GM21381 (cell line): ENCODE data around the gene SERPINI2.
"Not testable (repeated sequence)": the region's sequence is repeated elsewhere in the genome, so short reads cannot be mapped to it uniquely, and the experiment has no call there.

ENCODE experiments used
- ATAC-seq: cut with Tn5 transposase; IDR thresholded peaks from one replicate; pipeline ENCODE4 v1.9.1; 2021; ENCODE audit warnings: mild to moderate bottlenecking, moderate library complexity; ENCODE audit not compliant: unreplicated experiment

SERPINI2 gene

DNA sequence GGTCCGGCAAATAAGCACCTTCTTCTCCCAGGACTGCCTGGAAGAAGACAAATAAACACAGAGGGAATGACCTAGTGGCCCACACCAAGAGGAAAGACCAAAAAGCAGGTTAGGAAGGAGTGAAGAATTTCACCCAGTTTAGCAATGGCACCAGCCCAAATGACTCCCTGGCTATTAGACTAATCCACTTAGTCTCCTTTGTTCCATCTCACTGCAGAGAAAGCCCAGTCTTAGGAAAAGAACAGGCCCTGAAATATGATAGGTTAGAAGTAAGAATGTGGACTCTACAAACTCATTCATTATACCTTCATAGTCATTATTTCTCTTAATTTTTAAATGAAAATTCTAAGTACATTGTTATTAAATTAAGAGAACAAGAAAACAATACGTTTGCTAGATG lies 23.2 kb downstream of the SERPINI2 start:
- ATAC-seq = no peak

DNA sequence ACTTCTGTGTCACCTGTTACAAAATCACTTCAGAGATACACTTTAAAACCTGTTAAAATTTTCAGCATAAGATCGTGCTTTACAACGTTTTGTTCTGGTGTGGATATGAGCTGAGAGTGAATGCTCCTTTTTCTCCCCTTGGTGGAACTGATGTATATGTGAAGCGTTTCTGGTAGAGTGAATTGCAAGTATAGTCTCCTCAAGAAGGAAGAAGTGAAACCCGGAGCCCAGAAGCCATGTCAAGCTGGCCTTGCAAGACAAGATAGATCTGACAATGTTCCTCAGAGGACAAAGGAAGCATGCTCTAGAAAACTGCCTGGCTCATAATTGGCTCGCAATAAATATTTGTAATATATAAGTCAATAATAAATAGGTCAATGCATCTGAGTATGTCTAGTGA lies 23.6 kb downstream of the SERPINI2 start:
- no peak for ATAC-seq

DNA sequence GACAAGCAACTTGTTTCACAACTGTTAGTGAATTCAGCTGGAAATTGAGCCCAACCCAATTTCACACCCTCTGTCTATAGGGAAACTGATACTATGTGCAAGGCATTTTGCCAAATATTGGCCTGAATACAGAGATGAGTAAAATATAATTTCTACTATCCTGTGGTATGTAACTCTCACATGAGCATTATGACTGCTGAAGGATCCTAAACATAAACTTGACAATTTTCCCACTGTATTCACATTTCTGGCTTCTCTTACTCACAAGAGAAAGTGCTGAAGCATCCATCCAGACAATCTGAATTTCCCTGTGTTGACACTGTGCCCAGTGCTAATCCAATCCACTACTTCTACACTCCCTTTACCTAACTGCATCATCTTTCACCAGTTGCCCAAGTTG lies 28.4 kb downstream of the SERPINI2 start:
- ATAC-seq = no peak

DNA sequence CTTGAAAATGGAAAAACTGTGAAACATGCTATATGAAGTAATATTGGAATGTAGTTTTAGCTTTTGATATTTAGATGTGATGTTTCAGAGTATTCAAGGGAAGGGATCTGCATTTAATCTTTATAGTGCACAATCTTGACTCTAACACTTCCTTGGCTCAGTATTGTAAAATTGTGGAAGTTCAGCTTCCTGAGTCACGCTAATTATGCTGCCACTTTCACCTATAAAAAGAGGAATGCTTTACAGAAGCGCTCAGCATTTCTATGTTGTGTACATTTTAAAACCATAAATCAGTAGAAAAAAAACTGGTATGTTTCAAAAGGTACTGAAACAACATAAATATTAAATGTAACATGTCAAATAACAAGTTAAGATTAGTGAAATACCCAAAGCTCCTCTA lies 32.6 kb downstream of the SERPINI2 start:
- ATAC-seq = no peak

DNA sequence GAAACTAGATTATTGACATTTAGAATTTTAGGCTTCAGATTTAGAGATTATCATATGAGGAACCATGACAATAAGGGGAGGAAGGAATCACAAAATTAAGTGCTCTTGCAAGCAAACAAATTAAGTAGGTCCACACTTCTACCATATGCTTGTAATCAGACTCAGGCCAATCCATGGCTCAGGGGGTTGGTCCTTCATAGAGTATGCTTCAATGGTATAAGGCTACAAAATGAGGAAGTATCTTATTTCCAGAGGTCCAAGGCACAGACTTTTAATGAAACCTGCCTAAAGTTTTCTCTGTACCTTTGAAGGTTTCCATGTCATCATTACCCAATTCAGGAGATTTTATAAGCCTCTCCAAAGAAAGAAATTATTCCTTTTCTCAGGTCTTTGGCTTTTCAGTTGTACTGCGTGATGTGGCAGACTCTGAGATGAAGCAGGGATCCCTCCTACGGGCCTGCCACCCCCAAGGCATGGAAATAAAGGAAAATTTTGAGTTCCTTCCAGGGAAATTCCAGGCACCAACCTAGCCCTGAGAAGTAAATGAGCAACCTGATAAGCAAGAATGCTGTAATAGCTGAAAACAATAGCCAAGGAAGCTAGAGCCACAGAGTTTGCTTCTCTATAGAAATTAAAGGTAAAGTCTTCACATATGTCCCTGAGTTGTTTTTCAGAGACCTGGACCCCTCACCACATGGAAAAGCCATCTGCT lies 36.3 kb downstream of the SERPINI2 start:
- ATAC-seq = no peak

DNA sequence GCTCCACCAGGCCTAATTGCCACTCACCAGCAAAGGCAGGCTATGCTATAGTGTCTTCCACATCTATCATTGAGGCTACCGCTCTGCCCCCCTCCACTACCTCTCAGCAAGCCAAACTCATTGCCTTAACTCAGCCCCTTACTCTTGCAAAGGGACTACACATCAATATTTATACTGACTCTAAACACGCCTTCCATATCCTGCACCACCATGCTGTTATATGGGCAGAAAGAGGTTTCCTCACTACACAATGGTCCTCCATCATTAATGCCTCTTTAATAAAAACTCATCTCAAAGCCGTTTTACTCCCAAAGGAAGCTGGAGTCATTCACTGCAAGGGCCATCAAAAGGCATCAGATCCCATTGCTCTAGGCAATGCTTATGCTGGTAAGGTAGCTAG lies 46.9 kb downstream of the SERPINI2 start:
- not testable (repeated sequence) for ATAC-seq

DNA sequence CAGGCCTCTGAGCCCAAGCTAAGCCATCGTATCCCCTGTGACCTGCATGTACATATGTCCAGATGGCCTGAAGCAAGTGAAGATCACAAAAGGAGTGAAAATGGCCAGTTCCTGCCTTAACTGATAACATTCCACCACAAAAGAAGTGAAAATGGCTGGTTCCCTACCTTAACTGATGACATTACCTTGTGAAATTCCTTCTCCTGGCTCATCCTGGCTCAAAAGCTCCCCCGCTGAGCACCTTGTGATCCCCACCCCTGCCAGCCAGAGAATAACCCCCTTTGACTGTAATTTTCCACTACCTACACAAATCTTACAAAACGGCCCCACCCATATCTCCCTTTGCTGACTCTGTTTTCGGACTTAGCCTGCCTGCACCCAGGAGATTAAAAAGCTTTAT lies 51.4 kb downstream of the SERPINI2 start:
- ATAC-seq = not testable (repeated sequence)

DNA sequence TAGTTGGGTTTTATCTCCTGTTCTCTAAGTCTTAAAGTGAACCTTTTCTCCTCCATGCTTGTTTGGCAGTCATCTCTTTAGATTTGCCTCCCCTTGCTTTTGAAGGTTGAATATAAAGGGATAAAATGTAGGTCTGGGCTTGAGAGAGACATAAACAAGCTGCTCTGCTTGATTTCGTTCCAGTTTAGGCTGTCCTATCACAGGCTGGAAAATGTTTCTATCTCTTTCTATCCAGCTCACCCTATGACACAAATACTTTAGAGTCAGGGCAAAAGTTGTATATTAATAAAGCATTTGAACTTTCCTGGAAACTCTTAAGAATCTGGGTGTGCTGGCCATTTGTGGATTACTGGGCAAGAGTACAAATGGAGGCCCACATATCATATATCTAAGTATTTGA lies 64.2 kb downstream of the SERPINI2 start:
- no peak for ATAC-seq

DNA sequence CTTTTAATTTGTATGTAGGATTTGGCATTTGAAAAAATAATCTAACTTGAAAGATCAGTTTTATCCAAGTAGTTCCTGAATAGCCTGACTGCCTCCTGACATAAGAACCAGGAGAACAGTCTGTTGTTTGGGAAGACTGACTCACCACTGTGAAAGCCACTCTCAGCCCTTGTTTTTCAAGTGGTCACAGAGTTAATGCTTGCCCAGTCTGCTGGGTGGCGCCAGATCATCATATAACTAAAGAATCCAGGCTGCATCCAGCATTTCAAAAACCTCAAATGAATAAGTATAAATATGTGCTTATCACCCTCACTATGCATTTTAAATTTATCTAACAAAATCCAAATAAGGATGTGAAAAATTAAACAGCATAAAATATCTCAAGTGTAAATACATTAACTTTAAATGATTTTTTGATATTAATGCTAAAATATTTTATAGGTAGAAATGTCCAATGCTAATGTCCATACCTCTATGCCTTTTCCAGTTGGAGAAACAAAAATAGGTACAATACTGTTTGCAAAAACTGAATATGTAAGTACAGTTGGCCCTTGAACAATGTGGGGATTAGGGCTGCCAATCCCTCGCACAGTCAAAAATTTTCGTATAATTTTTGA lies 66.9 kb downstream of the SERPINI2 start:
- ATAC-seq = no peak

DNA sequence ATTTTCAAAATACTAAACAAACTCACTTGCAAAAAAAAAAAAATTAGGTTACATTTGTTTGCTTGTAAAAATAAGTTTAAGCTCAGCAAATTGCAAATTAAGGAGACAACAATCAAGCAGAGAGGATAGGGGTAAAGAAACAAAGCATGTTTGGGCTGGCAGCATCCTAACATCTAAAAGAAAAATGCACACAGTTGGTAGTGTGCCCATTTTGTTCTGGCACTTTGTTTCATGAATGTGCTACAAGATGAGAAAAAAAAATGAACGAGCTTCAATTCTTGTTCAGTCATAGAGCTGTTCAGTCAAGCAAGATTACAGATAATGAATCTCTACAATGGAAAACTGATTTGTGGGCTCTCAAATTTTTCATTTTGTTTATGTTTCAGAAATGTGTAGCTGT lies 76.0 kb downstream of the SERPINI2 start:
- no peak for ATAC-seq

DNA sequence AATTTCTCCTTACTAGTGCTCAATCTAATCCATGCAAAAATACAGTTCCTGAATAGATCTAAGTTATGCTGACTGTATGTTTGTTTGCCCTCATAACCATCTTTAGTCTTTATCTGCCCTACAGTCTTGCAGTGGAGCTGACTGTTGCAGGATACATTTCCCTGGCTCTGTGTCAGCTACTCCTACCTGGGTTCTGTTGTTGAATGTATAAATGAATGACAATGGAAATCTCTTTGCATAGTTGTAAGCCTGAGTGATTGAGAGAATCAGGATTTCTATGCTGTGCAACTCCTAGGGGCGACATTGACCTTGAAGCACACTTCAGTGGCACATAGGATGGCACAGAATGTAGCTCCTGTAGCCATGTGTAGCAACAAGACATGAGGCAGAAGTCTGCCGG lies 77.8 kb downstream of the SERPINI2 start:
- ATAC-seq = no peak

DNA sequence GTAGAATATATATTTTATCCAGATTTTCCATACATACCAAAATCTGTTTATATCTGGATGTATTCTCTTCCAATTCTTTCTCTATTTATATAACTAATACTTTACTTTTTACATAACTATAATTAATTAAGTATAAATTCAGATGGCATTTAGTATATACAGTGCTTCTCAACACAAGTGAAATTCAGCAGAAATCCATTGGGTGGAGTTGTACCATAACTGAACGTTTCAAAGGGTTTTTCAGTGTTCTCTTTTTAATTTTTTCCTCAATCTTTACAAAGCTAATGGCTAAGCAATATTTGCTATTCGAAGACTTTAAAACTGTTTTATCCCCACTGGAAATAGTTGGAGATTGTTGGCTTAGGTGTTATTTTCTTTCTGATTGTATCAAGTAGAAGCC lies 79.8 kb downstream of the SERPINI2 start:
- no peak for ATAC-seq
